Natural killer cell (primary cell): ENCODE measurements around the gene ING5. TPM values are rescaled to one million over a fixed set of nuclear protein-coding genes. Genes with fewer than 3 reads are reported as not detected.

Source experiments
- ATAC-seq, 3 donors: fragments of 150-1000 bp in 2 of 3; fragments of 200-7000 bp in 1 of 3; cut with Tn5 transposase; 1 replicate in 1 of 3; 2 replicates in 2 of 3; pipeline ENCODE4 v1.10.0; 2021; ENCODE audit warnings: mild to moderate bottlenecking in 2 of 3, moderate library complexity in 2 of 3
- DNase-seq, 2 donors: peaks; one replicate each; pipeline versions ENCODE4 v3.0.0 to v3.0.0-alpha.2; 2013 to 2021; ENCODE audit warnings: mixed read lengths in 1 of 2
- H3K27ac ChIP-seq: one replicate; pipeline ENCODE4 v1.5.1; 2013; ENCODE audit warnings: mild to moderate bottlenecking, low read length
- H3K27me3 ChIP-seq: one replicate; pipeline ENCODE4 v1.6.1; 2013; ENCODE audit warnings: low read length; ENCODE audit not compliant: control insufficient read depth, insufficient read depth
- H3K36me3 ChIP-seq: one replicate; pipeline ENCODE4 v1.6.1; 2013; ENCODE audit warnings: low read length; ENCODE audit not compliant: control insufficient read depth, insufficient read depth
- H3K4me1 ChIP-seq: one replicate; pipeline ENCODE4 v1.6.1; 2013; ENCODE audit warnings: low read length; ENCODE audit not compliant: control insufficient read depth, insufficient read depth
- H3K4me3 ChIP-seq: one replicate; pipeline ENCODE4 v1.5.1; 2013; ENCODE audit warnings: low read length
- H3K9me3 ChIP-seq: one replicate; pipeline ENCODE4 v1.6.1; 2013; ENCODE audit warnings: low read length; ENCODE audit not compliant: control insufficient read depth, insufficient read depth
- H3K27ac Mint-ChIP-seq, 2 donors: one replicate each; pipeline ENCODE4 v1.8.0; 2022; ENCODE audit warnings: mild to moderate bottlenecking in 2 of 2, mixed read lengths in 2 of 2, moderate library complexity in 1 of 2
- H3K27me3 Mint-ChIP-seq, 2 donors: one replicate each; pipeline ENCODE4 v1.8.0; 2022; ENCODE audit warnings: low read depth in 2 of 2, mixed read lengths in 2 of 2
- H3K36me3 Mint-ChIP-seq: one replicate; pipeline ENCODE4 v1.8.0; 2022; ENCODE audit warnings: mixed read lengths
- H3K4me1 Mint-ChIP-seq, 2 donors: one replicate each; pipeline ENCODE4 v1.8.0; 2022; ENCODE audit warnings: mixed read lengths in 2 of 2
- H3K4me3 Mint-ChIP-seq: one replicate; pipeline ENCODE4 v1.8.0; 2022; ENCODE audit warnings: mild to moderate bottlenecking, moderate library complexity, mixed read lengths
- H3K9me3 Mint-ChIP-seq, 2 donors: one replicate each; pipeline ENCODE4 v1.8.0; 2022; ENCODE audit warnings: mixed read lengths in 2 of 2
- WGBS: methylation state at CpG from one replicate; pipeline ENCODE4 v1.1.7; 2013; ENCODE audit warnings: missing lambda C conversion rate; ENCODE audit not compliant: insufficient coverage; 5-methylcytosine and 5-hydroxymethylcytosine counted together
- intact Hi-C: fragments of 100-400 bp; cut with micrococcal nuclease; formaldehyde crosslinking; loops from one replicate; pipeline ENCODE4 v1.14.2; 2022
- total RNA-seq, 4 donors: library from RNA; stranded (reverse); fragments of 120-200 nt in 1 of 4; gene quantifications; one replicate each; pipeline versions ENCODE4 v1.2.3 to v1.2.4, GENCODE V29; 2013 to 2022
- TF ChIP-seq, protein P1 (sequence below): fragments of 200-600 bp; IDR thresholded peaks from one replicate; pipeline ENCODE4 v1.8.0; 2022; ENCODE audit warnings: antibody characterized with exemption

Gene ING5
- total RNA-seq, 3 donors from 2014 or later (not counting 1 experiment from before 2014, with no cell fraction given): 25.6 to 40.9 (median 34.7) TPM

GRCh38 chr2:241680827-241681599, 20.8 kb upstream of the ING5 start:
- Histone ChIP-seq H3K36me3 (peaks cover 16% of the 10 kb centered on the region), H3K4me1 (peaks cover under 1% of the 10 kb centered on the region), H3K27ac (no peak overlapping the region), H3K9me3 (no peaks in the 10 kb centered on the region), H3K4me3 (no peak overlapping the region), H3K27me3 (no peaks in the 10 kb centered on the region)
- Mint-ChIP-seq H3K4me1 (peaks cover 6 to 13% of the 10 kb centered on the region in 2 donors), H3K27me3 (no peaks in the 10 kb centered on the region), H3K36me3 (no peaks in the 10 kb centered on the region), H3K4me3 (no peak overlapping the region), H3K27ac (no peak overlapping the region), H3K9me3 (no peaks in the 10 kb centered on the region)
- DNase-seq: no peak
- intact Hi-C loops: loop anchor here (10.0 kb wide), 1 partner anchor 194 kb away; no protein-coding TSS in a partner anchor
- WGBS: 96% methylated on average over 13 of the region's 14 CpGs
- no peak for ATAC-seq
- TF ChIP-seq, protein P1, sequence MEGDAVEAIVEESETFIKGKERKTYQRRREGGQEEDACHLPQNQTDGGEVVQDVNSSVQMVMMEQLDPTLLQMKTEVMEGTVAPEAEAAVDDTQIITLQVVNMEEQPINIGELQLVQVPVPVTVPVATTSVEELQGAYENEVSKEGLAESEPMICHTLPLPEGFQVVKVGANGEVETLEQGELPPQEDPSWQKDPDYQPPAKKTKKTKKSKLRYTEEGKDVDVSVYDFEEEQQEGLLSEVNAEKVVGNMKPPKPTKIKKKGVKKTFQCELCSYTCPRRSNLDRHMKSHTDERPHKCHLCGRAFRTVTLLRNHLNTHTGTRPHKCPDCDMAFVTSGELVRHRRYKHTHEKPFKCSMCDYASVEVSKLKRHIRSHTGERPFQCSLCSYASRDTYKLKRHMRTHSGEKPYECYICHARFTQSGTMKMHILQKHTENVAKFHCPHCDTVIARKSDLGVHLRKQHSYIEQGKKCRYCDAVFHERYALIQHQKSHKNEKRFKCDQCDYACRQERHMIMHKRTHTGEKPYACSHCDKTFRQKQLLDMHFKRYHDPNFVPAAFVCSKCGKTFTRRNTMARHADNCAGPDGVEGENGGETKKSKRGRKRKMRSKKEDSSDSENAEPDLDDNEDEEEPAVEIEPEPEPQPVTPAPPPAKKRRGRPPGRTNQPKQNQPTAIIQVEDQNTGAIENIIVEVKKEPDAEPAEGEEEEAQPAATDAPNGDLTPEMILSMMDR: no peak

DNA sequence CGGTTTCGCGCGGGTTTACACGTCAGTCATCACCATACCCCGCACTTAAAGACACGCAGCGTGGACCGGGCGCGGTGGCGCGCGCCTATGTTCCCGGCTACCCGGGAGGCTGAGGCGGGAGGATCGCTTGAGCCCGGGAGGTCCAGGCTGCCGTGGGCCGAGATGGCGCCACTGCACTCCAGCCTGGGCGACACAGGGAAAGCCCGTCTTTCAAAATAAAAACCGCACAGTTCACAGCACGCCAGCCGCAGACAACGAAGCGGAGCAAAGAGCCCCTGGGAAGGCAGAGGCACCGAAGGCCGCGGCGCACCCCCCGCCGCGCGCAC, 15.6 kb upstream of the ING5 start:
- ATAC-seq (peak in 1 of 3 donors; percentile 1), DNase-seq (no peak)
- Mint-ChIP-seq H3K36me3 (no peaks in the 10 kb centered on the region), H3K9me3 (no peaks in the 10 kb centered on the region), H3K27ac (peak overlapping the region; percentile 87 to 88), H3K4me3 (peak overlapping the region; percentile 94), H3K4me1 (peaks cover 26 to 28% of the 10 kb centered on the region in 2 donors), H3K27me3 (no peaks in the 10 kb centered on the region)
- intact Hi-C loops: loop anchor here (1.0 to 10.0 kb wide), 4 partner anchors 16 to 371 kb away; partner anchors contain the start of genes HDLBP, ING5 and SEPTIN2
- Histone ChIP-seq H3K36me3 (peaks cover 8% of the 10 kb centered on the region), H3K27me3 (no peaks in the 10 kb centered on the region), H3K27ac (peak overlapping the region; percentile 28), H3K4me3 (peak overlapping the region; percentile 67), H3K9me3 (no peaks in the 10 kb centered on the region), H3K4me1 (peaks cover 18% of the 10 kb centered on the region)
- TF ChIP-seq, protein P1: no peak
- WGBS: 0% methylated on average over 37 of the region's 37 CpGs

GRCh38 chr2:241686650-241687425, 15.0 kb upstream of the ING5 start, which contains the start of gene DTYMK:
DTYMK (minus strand) TSS chr2:241686815; CDS start chr2:241686783, 32 bp downstream.
- intact Hi-C loops: loop anchor here (1.0 to 10.0 kb wide), 4 partner anchors 15 to 372 kb away; partner anchors contain the start of genes HDLBP, ING5 and SEPTIN2
- peaks cover 10% of the 10 kb centered on the region for H3K36me3 ChIP-seq
- ATAC-seq: peak; percentile 93 to 98 (median 93)

More at GRCh38 chr2:241686650-241687425, 15.0 kb upstream of the ING5 start, which contains the start of gene DTYMK:
- peak within 1 kb of the TSS; percentile 94 for H3K4me3 Mint-ChIP-seq
- H3K27me3 Mint-ChIP-seq: no peaks in the 10 kb centered on the region
- H3K27me3 ChIP-seq: no peaks in the 10 kb centered on the region
- H3K36me3 Mint-ChIP-seq: no peaks in the 10 kb centered on the region
- peak within 1 kb of the TSS; percentile 84 for H3K4me3 ChIP-seq
- no peaks in the 10 kb centered on the region for H3K9me3 Mint-ChIP-seq
- under 1% methylated on average over 102 of the region's 102 CpGs for WGBS
- peak within 1 kb of the TSS; percentile 55 for H3K27ac ChIP-seq
- H3K9me3 ChIP-seq: no peaks in the 10 kb centered on the region
- H3K27ac Mint-ChIP-seq: peak within 1 kb of the TSS; percentile 87 to 88
- TF ChIP-seq, protein P1: no peak
- peaks cover 18% of the 10 kb centered on the region for H3K4me1 ChIP-seq
- peaks cover 26 to 28% of the 10 kb centered on the region in 2 donors for H3K4me1 Mint-ChIP-seq
- DNase-seq: peak; percentile 96 to 97
